GM21367 (cell line): Measurements from ENCODE around the gene CACNA1A.

Experiments
- ATAC-seq: cut with Tn5 transposase; IDR thresholded peaks from one replicate; pipeline ENCODE4 v1.9.1; 2021; ENCODE audit not compliant: unreplicated experiment

The CACNA1A gene

GRCh38 chr19:13493516-13494310 is 12.6 kb downstream of the CACNA1A start:
- ATAC-seq: no peak

- no peak for ATAC-seq
These were observed 14.2 kb downstream of the CACNA1A start for GRCh38 chr19:13492128-13492527.

DNA sequence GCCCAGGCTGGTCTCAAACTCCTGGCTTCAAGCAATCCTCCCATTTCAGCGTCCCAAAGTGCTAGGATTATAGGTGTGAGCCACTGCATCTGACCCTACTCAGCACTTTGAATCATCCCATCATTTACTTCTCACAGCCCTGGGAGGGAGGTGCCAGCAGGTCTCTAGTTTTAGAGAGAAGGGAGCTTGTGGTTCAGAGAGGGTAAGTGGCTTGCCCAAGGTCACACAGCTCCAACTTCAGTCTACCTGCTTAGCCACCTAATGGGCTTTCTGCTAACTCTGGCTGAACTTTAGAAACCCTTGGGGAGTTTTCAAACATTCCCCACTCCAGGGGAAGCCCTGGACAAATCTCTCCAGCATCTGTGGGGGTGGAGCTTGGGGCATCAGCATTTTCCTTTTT is 18.3 kb downstream of the CACNA1A start:
- ATAC-seq: no peak

DNA sequence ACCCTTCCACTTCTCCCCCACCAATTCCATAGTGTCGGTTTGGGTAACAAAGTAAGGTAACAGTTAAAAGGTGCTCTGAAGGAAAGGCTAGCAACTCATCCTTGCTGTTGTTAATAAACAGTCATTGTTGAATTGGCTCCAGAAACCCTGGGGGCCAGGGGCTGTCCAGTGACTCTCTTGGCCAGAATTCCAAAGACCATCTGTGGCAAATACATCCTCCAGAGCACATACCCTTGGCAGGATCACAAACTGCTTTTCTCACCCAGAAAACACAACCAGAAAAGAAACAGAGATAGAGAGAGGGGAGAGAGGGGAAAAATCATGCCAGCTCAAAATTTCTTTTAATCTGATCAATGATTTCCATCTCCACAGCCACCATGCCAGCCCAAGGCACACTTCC is 22.1 kb downstream of the CACNA1A start:
- no peak for ATAC-seq

GRCh38 chr19:13483215-13483614 is 23.1 kb downstream of the CACNA1A start:
- no peak for ATAC-seq

DNA sequence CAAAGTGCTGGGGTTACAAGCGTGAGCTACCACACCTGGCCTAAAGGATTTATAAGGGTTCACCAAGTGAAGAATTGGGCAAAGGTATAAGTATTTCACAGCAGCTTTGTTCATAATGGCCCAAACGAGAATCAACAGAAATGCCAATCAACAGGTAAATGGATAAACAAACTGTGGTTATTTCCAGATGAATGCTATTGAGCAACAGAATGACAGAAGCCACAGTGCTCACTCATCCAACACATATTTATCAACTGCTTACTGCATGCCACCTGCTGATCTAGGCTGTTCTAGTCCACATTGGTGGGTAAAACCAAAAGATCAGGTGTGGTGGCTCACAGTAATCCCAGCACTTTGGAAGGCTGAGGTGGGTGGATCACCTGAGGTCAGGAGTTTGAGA is 27.7 kb downstream of the CACNA1A start:
- no peak for ATAC-seq

- no peak for ATAC-seq
These were observed 30.2 kb downstream of the CACNA1A start for GRCh38 chr19:13476071-13476470.

DNA sequence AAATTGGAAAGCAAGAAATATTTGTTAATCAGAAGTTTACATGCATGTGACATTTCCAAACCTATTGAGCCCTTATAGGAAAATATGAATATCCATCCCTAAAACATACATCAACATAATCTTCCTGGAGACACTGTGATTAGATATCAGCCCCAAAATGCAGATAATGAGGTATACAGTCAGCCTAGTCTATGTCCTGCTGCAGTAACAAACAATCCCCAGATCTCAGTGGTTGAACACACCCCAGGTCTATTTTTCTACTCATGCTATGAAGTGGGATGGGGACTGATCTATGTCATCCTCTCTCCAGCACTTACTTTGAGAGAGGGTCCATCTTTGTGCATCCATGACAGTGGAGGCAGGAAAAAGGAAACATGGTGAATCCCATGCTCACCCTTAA is 31.2 kb downstream of the CACNA1A start:
- no peak for ATAC-seq

- no peak for ATAC-seq
These were observed 39.6 kb downstream of the CACNA1A start for GRCh38 chr19:13466697-13467096.

DNA sequence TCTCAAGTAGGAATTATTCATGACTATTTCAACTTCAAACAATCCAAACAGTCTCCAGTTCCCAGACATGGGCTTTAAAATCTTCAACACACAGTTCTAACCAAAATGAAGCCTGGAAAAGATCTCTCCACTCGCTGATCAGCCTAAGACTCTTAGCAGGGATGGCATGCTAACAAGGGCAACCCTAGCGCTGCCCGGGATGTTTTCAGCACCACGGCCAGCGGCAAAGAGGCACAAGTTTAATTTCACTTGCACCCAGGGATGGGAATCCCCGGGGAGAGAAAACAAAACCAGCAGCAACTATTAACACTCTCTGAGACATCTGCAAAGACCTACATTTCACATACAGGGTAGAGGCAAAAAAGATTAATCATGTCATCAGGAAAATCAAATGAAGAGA is 43.0 kb downstream of the CACNA1A start:
- no peak for ATAC-seq

DNA sequence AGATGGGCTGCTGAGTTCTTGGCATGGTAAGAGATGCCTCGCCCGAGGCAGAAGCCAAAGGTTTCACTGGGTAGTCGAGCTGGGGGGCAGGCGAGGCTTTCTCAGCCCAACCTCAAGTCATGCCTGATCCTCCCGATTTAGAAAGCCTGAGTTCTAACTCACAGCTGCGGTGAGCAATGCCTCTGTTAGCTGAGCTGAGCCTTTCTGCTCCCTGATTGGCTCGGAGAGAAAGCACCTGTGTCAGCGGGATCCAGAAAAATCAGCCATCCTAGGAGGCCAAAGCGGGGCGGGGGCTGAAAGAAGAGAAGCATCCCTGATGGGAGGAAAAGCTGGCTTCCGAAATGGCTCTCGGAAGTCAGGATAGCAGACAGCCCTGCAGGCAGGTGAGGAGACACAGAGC is 44.7 kb downstream of the CACNA1A start:
- ATAC-seq: no peak

DNA sequence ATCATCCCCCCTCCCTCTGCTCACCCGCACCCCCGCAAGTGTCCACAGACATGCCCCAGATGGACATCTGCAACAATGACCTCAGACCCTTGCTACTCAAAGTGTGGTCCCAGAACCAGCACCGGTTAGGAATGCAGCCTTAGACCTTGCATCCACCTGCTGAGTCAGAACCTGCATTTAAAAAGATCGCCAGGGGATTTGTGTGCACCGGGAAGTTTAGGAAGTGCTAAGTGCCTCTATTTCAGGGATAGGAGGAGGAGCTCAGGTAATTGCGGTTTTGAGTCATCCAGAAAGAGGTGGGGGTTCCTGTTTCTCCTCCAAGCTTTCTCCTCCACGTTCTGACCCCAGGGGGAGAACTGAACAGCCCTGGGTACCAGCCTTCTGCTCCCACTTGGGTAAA is 46.2 kb downstream of the CACNA1A start:
- no peak for ATAC-seq

DNA sequence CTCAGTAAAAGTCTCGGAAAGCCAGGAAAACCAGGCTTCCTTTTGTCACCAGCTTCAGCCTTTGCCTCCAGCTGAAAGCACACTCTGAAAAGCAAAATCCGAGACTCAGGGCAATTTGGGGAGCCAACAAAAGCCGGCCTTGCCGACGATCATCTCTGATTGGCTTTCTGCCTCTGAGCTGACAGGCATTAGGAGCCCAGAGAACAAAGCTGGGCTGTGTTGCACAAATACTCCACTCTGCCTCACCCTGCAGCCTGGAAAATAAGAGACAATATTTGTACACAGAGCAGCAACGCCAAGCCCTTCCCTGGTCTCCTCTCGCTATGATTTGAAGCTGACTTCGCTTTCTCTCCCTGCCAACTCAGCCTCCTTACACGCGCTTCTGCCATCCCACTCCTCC is 46.9 kb downstream of the CACNA1A start:
- no peak for ATAC-seq

- ATAC-seq: no peak
These were observed 54.8 kb downstream of the CACNA1A start for GRCh38 chr19:13451434-13451995.

DNA sequence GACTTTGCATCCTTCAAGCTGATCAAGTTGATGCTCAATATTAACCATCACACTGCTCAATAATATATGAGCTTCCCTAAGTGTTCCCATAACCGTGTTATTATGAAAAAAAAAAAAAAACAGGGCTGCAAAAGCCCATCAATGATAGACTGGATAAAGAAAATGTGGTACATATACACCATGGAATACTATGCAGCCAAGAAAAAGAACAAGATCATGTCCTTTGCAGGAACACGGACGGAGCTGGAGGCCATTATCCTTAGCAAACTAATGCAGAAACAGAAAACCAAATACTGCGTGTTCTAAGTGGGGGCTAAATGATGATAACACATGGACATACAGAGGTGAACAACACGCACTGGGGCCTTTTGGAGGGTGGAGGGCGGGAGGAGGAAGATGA is 58.3 kb downstream of the CACNA1A start:
- ATAC-seq: no peak

DNA sequence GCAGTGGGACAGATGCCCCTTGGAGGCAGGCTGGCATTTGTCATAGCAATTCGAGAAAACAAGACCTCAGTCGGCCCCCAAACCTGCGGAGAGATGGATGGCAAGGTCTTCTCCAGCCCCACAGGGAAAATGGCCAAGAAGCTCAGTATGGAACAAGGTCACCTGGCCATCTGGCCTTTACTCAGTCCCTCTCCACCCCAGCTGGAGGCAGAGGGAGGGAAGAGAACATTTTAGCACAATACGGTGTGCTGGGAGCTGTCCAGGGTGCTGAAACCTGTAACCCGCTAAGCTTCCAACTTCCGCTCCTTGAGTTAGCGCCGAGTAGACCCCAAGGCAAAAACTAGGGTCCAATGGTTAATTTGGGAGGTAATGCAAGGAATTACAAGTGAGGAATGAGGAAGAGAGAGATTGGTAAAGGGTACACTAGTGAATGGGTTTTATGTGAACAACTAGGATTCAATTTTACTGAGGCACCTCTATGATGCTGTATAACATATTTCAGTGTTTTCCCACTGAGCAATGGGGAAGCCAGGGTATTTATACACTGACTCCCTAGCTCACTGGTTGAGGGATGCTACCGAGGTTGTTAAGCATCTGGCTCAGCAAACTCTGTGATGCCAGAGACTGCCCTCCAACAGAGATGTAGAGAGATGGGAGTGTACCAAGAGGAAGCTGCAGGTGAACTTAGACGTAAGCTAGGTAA is 64.3 kb downstream of the CACNA1A start:
- ATAC-seq: no peak

- no peak for ATAC-seq
These were observed 68.2 kb downstream of the CACNA1A start for GRCh38 chr19:13437919-13438618.

DNA sequence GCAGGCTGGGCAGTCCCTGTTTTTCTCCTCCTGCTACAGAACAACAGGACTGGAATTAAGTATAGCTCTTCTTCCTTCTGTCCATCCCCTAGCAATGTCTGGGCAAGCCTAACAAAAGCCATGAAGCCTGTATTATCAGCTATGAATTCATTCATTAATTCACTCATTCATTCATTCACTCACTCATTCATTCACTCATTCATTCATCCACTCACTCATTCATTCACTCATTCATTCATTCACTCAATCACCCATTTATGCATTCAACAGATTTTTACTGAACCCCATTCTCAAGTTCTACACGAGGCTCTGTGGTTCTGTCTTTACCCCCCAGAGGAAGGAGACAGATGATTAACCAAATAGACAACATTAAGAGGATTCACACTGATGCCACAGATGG is 69.9 kb downstream of the CACNA1A start:
- no peak for ATAC-seq

- ATAC-seq: no peak
These were observed 75.3 kb downstream of the CACNA1A start for GRCh38 chr19:13430790-13431582.

DNA sequence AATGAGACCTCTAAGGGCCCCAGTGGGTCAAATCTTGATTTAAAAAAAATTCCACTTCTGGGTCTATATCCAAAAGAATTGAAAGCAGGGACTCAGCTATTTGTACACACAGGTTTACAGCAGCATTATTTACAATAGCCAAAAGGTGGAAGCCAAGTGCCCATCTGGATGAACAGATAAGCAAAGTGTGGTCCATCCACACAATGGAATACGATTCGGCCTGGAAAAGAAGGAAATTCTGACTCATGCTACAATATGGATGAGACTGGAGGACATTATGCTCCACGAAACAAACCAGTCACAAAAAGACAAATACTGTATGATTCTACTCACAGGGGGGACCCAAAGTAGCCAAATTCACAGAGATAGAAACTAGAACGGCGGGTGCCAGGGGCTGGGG is 76.7 kb downstream of the CACNA1A start:
- no peak for ATAC-seq

- ATAC-seq: no peak
These were observed 77.9 kb downstream of the CACNA1A start for GRCh38 chr19:13428352-13428751.
